Neural crest cell (in vitro differentiated cells): ENCODE data around the gene CAPN12. TPM values are rescaled to one million over a fixed set of nuclear protein-coding genes. Genes with fewer than 3 reads are reported as not detected.
A peak's percentile ranks its signal among the peaks of the same experiment; 100 is the strongest.

Experiments used
- DNase-seq: peaks from one replicate; pipeline ENCODE4 v3.0.0; 2021; ENCODE audit warnings: low read depth, mixed read lengths, low spot score
- H3K27ac Mint-ChIP-seq: one replicate; pipeline ENCODE4 v1.8.0; 2021; ENCODE audit warnings: mild to moderate bottlenecking, mixed read lengths; ENCODE audit not compliant: unreplicated experiment
- H3K27me3 Mint-ChIP-seq: 2 replicates; pipeline ENCODE4 v1.8.0; 2021; ENCODE audit warnings: low read depth, mild to moderate bottlenecking, mixed read lengths
- H3K36me3 Mint-ChIP-seq: 2 replicates; pipeline ENCODE4 v1.8.0; 2021; ENCODE audit warnings: low read depth, mild to moderate bottlenecking, mixed read lengths
- H3K4me1 Mint-ChIP-seq: 2 replicates; pipeline ENCODE4 v1.8.0; 2021; ENCODE audit warnings: mixed read lengths
- H3K4me3 Mint-ChIP-seq: one replicate; pipeline ENCODE4 v1.8.0; 2021; ENCODE audit warnings: mild to moderate bottlenecking, mixed read lengths
- H3K9me3 Mint-ChIP-seq: 2 replicates; pipeline ENCODE4 v1.8.0; 2021; ENCODE audit warnings: mixed read lengths
- total RNA-seq: library from RNA; stranded (reverse); gene quantifications from 2 replicates; pipeline ENCODE4 v1.2.1, GENCODE V29; 2021
- TF ChIP-seq, protein P1 (sequence below): fragments of 200-600 bp; sonication (generic); conservative IDR thresholded peaks from 2 replicates; pipeline ENCODE4 v1.5.0; 2021; ENCODE audit warnings: antibody characterized with exemption, mild to moderate bottlenecking

The CAPN12 gene
- total RNA-seq, 1 donor from 2014 or later, result not detected

DNA sequence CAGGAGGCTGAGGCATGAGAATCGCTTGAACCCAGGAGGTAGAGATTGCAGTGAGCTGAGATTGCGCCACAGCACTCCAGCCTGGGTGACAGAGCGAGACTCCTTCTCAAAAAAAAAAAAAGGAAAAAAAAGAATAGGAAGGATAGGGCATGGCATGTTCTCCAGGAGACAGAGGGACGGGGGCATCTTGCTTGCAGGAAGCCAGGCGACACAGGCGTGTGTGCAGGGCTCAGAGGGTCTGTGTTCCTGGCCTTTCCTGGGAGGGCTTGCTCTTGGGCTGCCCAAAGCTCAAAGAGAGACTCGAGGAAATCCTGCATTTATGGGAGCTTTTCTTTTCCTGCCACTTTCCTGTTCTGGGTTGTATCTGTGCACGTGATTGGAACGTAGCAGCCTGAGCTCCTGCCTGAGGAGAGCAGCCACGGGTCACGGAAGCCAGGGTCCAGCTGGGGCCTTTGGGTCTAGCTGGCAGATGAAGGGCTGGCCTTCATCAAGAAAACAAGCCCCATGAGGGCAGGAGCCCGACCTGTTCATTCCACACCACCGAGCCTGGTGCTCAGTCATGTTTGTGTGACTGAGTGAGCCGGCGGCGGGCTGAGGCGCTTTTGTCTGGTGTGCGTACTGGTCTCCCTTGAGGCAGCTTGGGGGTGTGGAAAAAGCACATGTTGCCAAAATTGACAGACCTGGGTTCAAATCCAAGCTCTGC lies 44.5 kb downstream of the CAPN12 start:
- Mint-ChIP-seq H3K27ac (peak overlapping the region; percentile 43), H3K9me3 (no peaks in the 10 kb centered on the region), H3K4me1 (peaks cover 48% of the 10 kb centered on the region), H3K4me3 (no peak overlapping the region), H3K27me3 (no peaks in the 10 kb centered on the region), H3K36me3 (peaks cover 4% of the 10 kb centered on the region)
- no peak for DNase-seq
- TF ChIP-seq, protein P1, sequence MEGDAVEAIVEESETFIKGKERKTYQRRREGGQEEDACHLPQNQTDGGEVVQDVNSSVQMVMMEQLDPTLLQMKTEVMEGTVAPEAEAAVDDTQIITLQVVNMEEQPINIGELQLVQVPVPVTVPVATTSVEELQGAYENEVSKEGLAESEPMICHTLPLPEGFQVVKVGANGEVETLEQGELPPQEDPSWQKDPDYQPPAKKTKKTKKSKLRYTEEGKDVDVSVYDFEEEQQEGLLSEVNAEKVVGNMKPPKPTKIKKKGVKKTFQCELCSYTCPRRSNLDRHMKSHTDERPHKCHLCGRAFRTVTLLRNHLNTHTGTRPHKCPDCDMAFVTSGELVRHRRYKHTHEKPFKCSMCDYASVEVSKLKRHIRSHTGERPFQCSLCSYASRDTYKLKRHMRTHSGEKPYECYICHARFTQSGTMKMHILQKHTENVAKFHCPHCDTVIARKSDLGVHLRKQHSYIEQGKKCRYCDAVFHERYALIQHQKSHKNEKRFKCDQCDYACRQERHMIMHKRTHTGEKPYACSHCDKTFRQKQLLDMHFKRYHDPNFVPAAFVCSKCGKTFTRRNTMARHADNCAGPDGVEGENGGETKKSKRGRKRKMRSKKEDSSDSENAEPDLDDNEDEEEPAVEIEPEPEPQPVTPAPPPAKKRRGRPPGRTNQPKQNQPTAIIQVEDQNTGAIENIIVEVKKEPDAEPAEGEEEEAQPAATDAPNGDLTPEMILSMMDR, result no peak

DNA sequence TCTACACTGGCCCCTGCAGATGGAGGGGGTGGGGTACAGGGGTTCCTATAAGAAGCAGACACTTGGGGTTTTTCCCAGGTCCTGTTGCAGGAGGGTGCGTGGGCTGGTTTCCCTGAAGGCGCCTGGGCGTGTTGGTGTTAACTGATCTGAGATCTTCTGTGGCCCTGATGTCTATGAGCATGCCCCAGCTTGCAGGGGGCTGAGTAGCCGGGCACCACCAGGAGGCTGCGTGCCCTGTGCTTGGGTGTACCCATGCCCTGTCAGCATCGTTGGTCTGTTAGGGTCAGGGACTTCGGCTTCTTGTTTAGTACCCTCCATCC lies 45.3 kb downstream of the CAPN12 start:
- Mint-ChIP-seq H3K9me3 (no peaks in the 10 kb centered on the region), H3K4me3 (peak overlapping the region; percentile 15), H3K27me3 (no peaks in the 10 kb centered on the region), H3K4me1 (peaks cover 50% of the 10 kb centered on the region), H3K27ac (peak overlapping the region; percentile 78), H3K36me3 (no peaks in the 10 kb centered on the region)
- TF ChIP-seq, protein P1, result no peak
- no peak for DNase-seq

DNA sequence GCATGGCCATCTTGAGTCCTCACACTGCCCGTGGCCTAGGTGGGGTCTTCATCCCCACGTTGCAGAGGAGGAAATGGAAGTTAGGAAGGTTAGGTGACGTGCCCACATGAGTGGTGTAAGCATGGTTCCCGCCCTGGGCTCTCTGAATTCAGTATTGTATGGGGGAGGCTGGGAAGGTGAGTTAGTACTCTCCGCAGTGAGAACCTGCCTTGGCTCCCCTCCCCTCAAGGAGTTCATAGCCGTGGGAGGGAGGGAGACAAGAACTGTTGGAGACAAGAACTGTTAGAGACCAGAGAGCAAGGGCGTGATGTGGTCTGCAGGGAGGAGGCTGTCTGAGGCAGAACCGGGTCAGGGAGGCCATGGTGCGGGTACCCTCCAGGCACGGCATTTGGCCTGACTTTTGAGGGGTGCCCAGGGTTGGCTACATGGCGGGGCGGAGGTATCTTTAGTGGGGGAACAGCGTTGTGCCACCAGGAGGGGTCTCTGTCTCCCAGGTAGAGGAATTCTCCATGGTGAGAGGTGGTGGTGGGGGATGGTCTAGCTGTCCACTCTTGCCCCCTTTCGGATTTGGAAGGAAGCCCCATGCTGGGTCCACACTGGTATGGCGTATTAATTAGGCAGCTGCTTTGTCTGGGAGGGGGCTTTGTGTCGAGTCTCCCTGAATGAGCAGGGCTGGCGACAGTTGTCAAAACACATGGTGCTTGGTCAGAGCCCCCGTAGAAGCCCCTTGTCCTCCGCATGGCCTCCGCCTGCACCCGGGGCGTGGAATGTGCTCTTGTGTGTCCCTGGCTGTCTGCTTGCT lies 45.8 kb downstream of the CAPN12 start:
- DNase-seq, result no peak
- TF ChIP-seq, protein P1, result no peak
- H3K9me3 Mint-ChIP-seq, result no peaks in the 10 kb centered on the region
- no peaks in the 10 kb centered on the region for H3K36me3 Mint-ChIP-seq
- H3K27me3 Mint-ChIP-seq, result no peaks in the 10 kb centered on the region
- peak overlapping the region; percentile 78 for H3K27ac Mint-ChIP-seq
- H3K4me1 Mint-ChIP-seq, result peaks cover 56% of the 10 kb centered on the region
- peak overlapping the region; percentile 44 for H3K4me3 Mint-ChIP-seq

DNA sequence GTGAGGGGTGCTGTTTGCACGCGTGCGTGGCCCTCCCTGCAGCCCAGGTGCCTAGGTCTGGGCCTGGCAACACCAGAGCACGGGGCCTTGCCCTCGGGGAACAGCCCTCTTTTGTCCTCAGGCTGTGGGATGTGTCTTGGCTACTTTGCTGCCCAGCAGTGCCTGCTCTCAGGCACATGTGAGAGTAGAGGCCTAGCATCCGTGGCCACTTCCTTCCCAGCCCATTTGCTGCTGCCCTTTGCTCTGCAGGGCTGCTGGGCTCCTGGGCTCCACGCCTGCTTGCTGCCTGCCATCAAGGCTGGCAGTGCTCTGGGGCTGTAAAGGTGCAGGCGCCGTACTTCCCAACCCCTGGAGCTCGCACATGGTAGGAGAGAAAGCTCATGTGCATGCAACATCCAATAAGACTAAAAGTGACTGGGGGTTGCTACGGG lies 46.6 kb downstream of the CAPN12 start:
- Mint-ChIP-seq H3K4me3 (no peak overlapping the region), H3K27ac (no peak overlapping the region), H3K36me3 (no peaks in the 10 kb centered on the region), H3K4me1 (peaks cover 63% of the 10 kb centered on the region), H3K9me3 (no peaks in the 10 kb centered on the region), H3K27me3 (no peaks in the 10 kb centered on the region)
- TF ChIP-seq, protein P1, result no peak
- DNase-seq, result no peak

DNA sequence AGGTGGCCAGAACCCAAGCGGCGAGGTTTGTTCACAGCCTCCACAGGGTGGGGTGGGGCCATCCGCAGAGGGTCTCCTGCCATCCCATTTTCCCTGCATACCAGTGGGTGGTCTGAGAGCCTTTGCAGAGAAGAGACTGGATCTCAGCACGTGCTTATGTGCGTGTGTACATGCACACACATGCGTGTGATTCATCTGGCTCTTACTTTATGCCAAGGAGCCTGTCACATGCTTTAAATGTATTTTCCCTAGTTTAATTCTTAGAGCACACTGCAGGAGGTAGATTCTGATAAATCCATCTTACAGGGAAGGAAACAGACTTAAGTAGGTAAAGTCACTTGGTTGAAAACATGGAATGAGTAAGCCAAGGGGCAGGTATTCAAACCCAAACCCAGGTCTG lies 47.1 kb downstream of the CAPN12 start:
- no peaks in the 10 kb centered on the region for H3K9me3 Mint-ChIP-seq
- H3K4me1 Mint-ChIP-seq, result peaks cover 68% of the 10 kb centered on the region
- no peaks in the 10 kb centered on the region for H3K27me3 Mint-ChIP-seq
- TF ChIP-seq, protein P1, result no peak
- no peak overlapping the region for H3K4me3 Mint-ChIP-seq
- H3K27ac Mint-ChIP-seq, result no peak overlapping the region
- H3K36me3 Mint-ChIP-seq, result no peaks in the 10 kb centered on the region
- no peak for DNase-seq
